Spinal cord (tissue), 10 donors: ENCODE results near the gene LTA. TPM values are rescaled to one million over a fixed set of nuclear protein-coding genes. Genes with fewer than 3 reads are reported as not detected.
"Not testable (repeated sequence)": the region's sequence is repeated elsewhere in the genome, so short reads cannot be mapped to it uniquely, and the experiment has no call there.

Source experiments
- DNase-seq, 6 donors: peaks; one replicate each; pipeline versions ENCODE4 v3.0.0 to v3.0.0-alpha.2; 2013 to 2015; ENCODE audit warnings: low spot score in 6 of 6, low read depth in 4 of 6
- H3K27ac ChIP-seq: one replicate; pipeline ENCODE4 v1.5.1; 2013; ENCODE audit warnings: low read depth, low read length, control low read depth
- H3K27me3 ChIP-seq: one replicate; pipeline ENCODE4 v1.6.1; 2013; ENCODE audit warnings: low read length; ENCODE audit not compliant: control insufficient read depth, insufficient read depth
- H3K36me3 ChIP-seq: one replicate; pipeline ENCODE4 v1.6.1; 2013; ENCODE audit warnings: low read length; ENCODE audit not compliant: control insufficient read depth, insufficient read depth
- H3K4me1 ChIP-seq: one replicate; pipeline ENCODE4 v1.6.1; 2013; ENCODE audit warnings: low read length; ENCODE audit not compliant: control insufficient read depth, insufficient read depth
- H3K4me3 ChIP-seq: one replicate; pipeline ENCODE4 v1.5.1; 2013; ENCODE audit warnings: low read depth, low read length, control low read depth
- H3K9me3 ChIP-seq: one replicate; pipeline ENCODE4 v1.6.1; 2013; ENCODE audit warnings: low read length; ENCODE audit not compliant: control insufficient read depth, insufficient read depth
- WGBS: methylation state at CpG from one replicate; pipeline ENCODE4 v1.1.5; 2013; ENCODE audit warnings: missing lambda C conversion rate; ENCODE audit not compliant: insufficient coverage; 5-methylcytosine and 5-hydroxymethylcytosine counted together
- polyA plus RNA-seq, 2 donors: library from polyadenylated mRNA; unstranded; fragments of 120-200 nt; gene quantifications; one replicate each; pipeline ENCODE4 v1.2.1, GENCODE V29; 2013; ENCODE audit not compliant: insufficient read length in 2 of 2
- total RNA-seq, 2 donors: library from RNA; depleted of rRNA in 1 of 2; stranded (reverse); fragments of 120-200 nt in 1 of 2; fragments of >200 nt in 1 of 2; gene quantifications; one replicate each; pipeline versions ENCODE4 v1.2.3 to v1.2.4, GENCODE V29; 2013 to 2014
- donor health status: healthy.

LTA gene
- total and polyA plus RNA-seq, 4 donors = 0.11 to 0.27 (median 0.22) TPM; not detected in 1

- no CpG with 5 or more reads among the region's 1 CpG for WGBS
- Histone ChIP-seq H3K9me3 (no peaks in the 10 kb centered on the region), H3K36me3 (no peaks in the 10 kb centered on the region), H3K4me3 (no peak within 1 kb of the TSS), H3K27me3 (no peaks in the 10 kb centered on the region), H3K4me1 (peaks cover 37% of the 10 kb centered on the region), H3K27ac (no peak within 1 kb of the TSS)
- DNase-seq = no peak
These were observed 13.9 kb downstream of the LTA start, which contains the start of gene LST1 for GRCh38 chr6:31586008-31586407. Gene LST1, plus strand, starts transcription at chr6:31586277. Its CDS starts 1,023 bp downstream, at chr6:31587300.

- WGBS = 60% methylated on average over 8 of the region's 9 CpGs
- Histone ChIP-seq H3K4me1 (peaks cover 30% of the 10 kb centered on the region), H3K9me3 (no peaks in the 10 kb centered on the region), H3K27ac (no peak overlapping the region), H3K36me3 (no peaks in the 10 kb centered on the region), H3K4me3 (no peak overlapping the region), H3K27me3 (no peaks in the 10 kb centered on the region)
- no peak for DNase-seq
These were observed 14.7 kb downstream of the LTA start for GRCh38 chr6:31586599-31587281.

- H3K4me1 ChIP-seq = peaks cover 23% of the 10 kb centered on the region
- H3K27ac ChIP-seq = no peak overlapping the region
- 52% methylated on average over 11 of the region's 12 CpGs for WGBS
These were observed 16.0 kb downstream of the LTA start for GRCh38 chr6:31587791-31588777.

GRCh38 chr6:31588871-31589650, 17.0 kb downstream of the LTA start:
- 54% methylated on average over 8 of the region's 9 CpGs for WGBS
- Histone ChIP-seq H3K27ac (no peak overlapping the region), H3K4me3 (no peak overlapping the region), H3K36me3 (no peaks in the 10 kb centered on the region), H3K9me3 (no peaks in the 10 kb centered on the region), H3K27me3 (no peaks in the 10 kb centered on the region), H3K4me1 (peaks cover 23% of the 10 kb centered on the region)
- no peak for DNase-seq

More at GRCh38 chr6:31587791-31588777, 16.0 kb downstream of the LTA start:
- no peaks in the 10 kb centered on the region for H3K9me3 ChIP-seq
- no peaks in the 10 kb centered on the region for H3K36me3 ChIP-seq
- H3K27me3 ChIP-seq = no peaks in the 10 kb centered on the region
- peak overlapping the region; percentile 16 for H3K4me3 ChIP-seq
- peak in 2 of 6 donors; percentile 9 to 33 for DNase-seq

- 89% methylated on average over 5 of the region's 5 CpGs for WGBS
These were observed 18.6 kb downstream of the LTA start for GRCh38 chr6:31590691-31591090.

GRCh38 chr6:31592396-31592771, 20.3 kb downstream of the LTA start:
- H3K36me3 ChIP-seq = no peaks in the 10 kb centered on the region
- no peak overlapping the region for H3K27ac ChIP-seq
- DNase-seq = no peak
- no peaks in the 10 kb centered on the region for H3K9me3 ChIP-seq
- 97% methylated on average over 6 of the region's 7 CpGs for WGBS
- no peak overlapping the region for H3K4me3 ChIP-seq
- H3K27me3 ChIP-seq = no peaks in the 10 kb centered on the region
- peaks cover 15% of the 10 kb centered on the region for H3K4me1 ChIP-seq

More at GRCh38 chr6:31590691-31591090, 18.6 kb downstream of the LTA start:
- not testable (repeated sequence) for H3K4me3 ChIP-seq, H3K9me3 ChIP-seq, DNase-seq, H3K27me3 ChIP-seq, H3K27ac ChIP-seq, H3K36me3 ChIP-seq
- peaks cover 23% of the 10 kb centered on the region for H3K4me1 ChIP-seq

GRCh38 chr6:31597006-31597405, 24.9 kb downstream of the LTA start:
- Histone ChIP-seq H3K4me3 (no peak overlapping the region), H3K4me1 (no peaks in the 10 kb centered on the region), H3K9me3 (no peaks in the 10 kb centered on the region), H3K27ac (no peak overlapping the region), H3K27me3 (no peaks in the 10 kb centered on the region), H3K36me3 (no peaks in the 10 kb centered on the region)
- no peak for DNase-seq
- WGBS = 67% methylated on average over 1 of the region's 2 CpGs

- WGBS = no CpG with 5 or more reads among the region's 1 CpG
- no peak overlapping the region for H3K4me3 ChIP-seq
- no peaks in the 10 kb centered on the region for H3K36me3 ChIP-seq
- no peaks in the 10 kb centered on the region for H3K27me3 ChIP-seq
- no peak for DNase-seq
- H3K4me1 ChIP-seq = no peaks in the 10 kb centered on the region
- no peaks in the 10 kb centered on the region for H3K9me3 ChIP-seq
- no peak overlapping the region for H3K27ac ChIP-seq
These were observed 35.2 kb downstream of the LTA start for GRCh38 chr6:31607317-31607716.
